K562 (cell line): Measurements from ENCODE around the gene PAIP1. TPM values are rescaled to one million over a fixed set of nuclear protein-coding genes. Genes with fewer than 3 reads are reported as not detected.

Experiments
- CBX3 ChIP-seq, 2 experiments: IDR thresholded peaks; 1 replicate in 1 of 2; 2 replicates in 1 of 2; pipeline ENCODE4 v1.6.1; 2012; ENCODE audit warnings: inconsistent platforms in 2 of 2, low read length in 2 of 2, borderline replicate concordance in 1 of 2, control low read depth in 1 of 2
- CTBP1 ChIP-seq: fragments of 450-650 bp; IDR thresholded peaks from 2 replicates; pipeline ENCODE4 v1.6.1; 2016; ENCODE audit warnings: borderline replicate concordance
- FUS ChIP-seq: fragments of 200-400 bp; formaldehyde crosslinking; optimal IDR thresholded peaks from 2 replicates; pipeline ENCODE3; 2017; ENCODE audit warnings: low read depth, low read length
- GMEB1 ChIP-seq: fragments of 250-450 bp; sonication (Bioruptor Pico); IDR thresholded peaks from 2 replicates; pipeline ENCODE4 v1.4.0; 2020; ENCODE audit warnings: mild to moderate bottlenecking
- GTF2F1 ChIP-seq: IDR thresholded peaks from 2 replicates; pipeline ENCODE4 v1.6.1; 2011; ENCODE audit warnings: low read depth, low read length, improper control_type of control experiment
- HBP1 ChIP-seq: fragments of 450-650 bp; formaldehyde crosslinking; IDR thresholded peaks from 2 replicates; pipeline ENCODE4 v1.4.0; 2022; ENCODE audit warnings: missing genetic modification characterization
- IRF1 ChIP-seq: sonication (generic); formaldehyde crosslinking; IDR thresholded peaks from 2 replicates; pipeline ENCODE4 v1.8.0; 2022; ENCODE audit warnings: missing genetic modification reagents, mild to moderate bottlenecking, borderline replicate concordance
- PHF21A ChIP-seq: fragments of 450-650 bp; IDR thresholded peaks from 2 replicates; pipeline ENCODE4 v1.6.1; 2017; ENCODE audit warnings: low read depth, borderline replicate concordance
- PHTF2 ChIP-seq: fragments of 250-450 bp; sonication (Bioruptor Pico); IDR thresholded peaks from 2 replicates; pipeline ENCODE4 v1.5.0; 2021; ENCODE audit warnings: mild to moderate bottlenecking
- TCF7 ChIP-seq: sonication (generic); IDR thresholded peaks from 2 replicates; pipeline ENCODE4 v1.6.1; 2016; ENCODE audit warnings: antibody characterized with exemption, borderline replicate concordance
- THRAP3 ChIP-seq: fragments of 450-650 bp; IDR thresholded peaks from 2 replicates; pipeline ENCODE4 v1.6.1; 2016; ENCODE audit warnings: mild to moderate bottlenecking, inconsistent platforms, borderline replicate concordance
- ZBTB33 ChIP-seq: sonication (generic); formaldehyde crosslinking; IDR thresholded peaks from 2 replicates; pipeline ENCODE4 v1.8.1; 2023; ENCODE audit warnings: mild to moderate bottlenecking, missing genetic modification reagents
- ZNF282 ChIP-seq: sonication (generic); formaldehyde crosslinking; IDR thresholded peaks from 2 replicates; pipeline ENCODE4 v1.8.1; 2023; ENCODE audit warnings: missing genetic modification reagents
- ZNF347 ChIP-seq: fragments of 450-650 bp; formaldehyde crosslinking; IDR thresholded peaks from 2 replicates; pipeline ENCODE4 v1.4.0; 2020; ENCODE audit warnings: low read depth, mild to moderate bottlenecking, moderate library complexity
- ZNF436 ChIP-seq: fragments of 250-450, 450-650 bp; sonication (Bioruptor Pico); formaldehyde crosslinking; IDR thresholded peaks from 2 replicates; pipeline ENCODE4 v1.7.0; 2020; ENCODE audit warnings: mild to moderate bottlenecking
- ZNF584 ChIP-seq: fragments of 200-800 bp; sonication (Bioruptor generic); IDR thresholded peaks from 2 replicates; pipeline ENCODE4 v1.6.1; 2016; ENCODE audit warnings: low read depth, mild to moderate bottlenecking, missing genetic modification characterization, missing compliant biosample characterization
- ZNF695 ChIP-seq: fragments of 450-650 bp; formaldehyde crosslinking; IDR thresholded peaks from 2 replicates; pipeline ENCODE4 v1.4.0; 2020; ENCODE audit warnings: mild to moderate bottlenecking, moderate library complexity
- polyA plus RNA-seq, 8 experiments: library from polyadenylated mRNA; depleted of rRNA in 4 of 8; stranded (reverse) in 5 of 8; unstranded in 3 of 8; fragments of >200 nt; fragmentation: Nextera tagmentation in 2 of 8; fragmentation: Illumina TruSeq in 1 of 8; extraction: Ambion mirVana in 2 of 8; extraction: Trizol in 1 of 8; gene quantifications; 2 replicates each; pipeline versions ENCODE4 v1.2.1 to v1.2.3, GENCODE V29; 2011 to 2014; ENCODE audit warnings: inconsistent platforms in 1 of 8, missing spikeins in 1 of 8
- total RNA-seq, 7 experiments: library from RNA; depleted of rRNA in 6 of 7; stranded (reverse); fragments of >200 nt in 6 of 7; fragmentation: Illumina TruSeq in 2 of 7; extraction: Trizol in 2 of 7; gene quantifications; 2 replicates each; pipeline versions ENCODE4 v1.2.1 to v1.2.3, GENCODE V29; 2011 to 2021; ENCODE audit warnings: low replicate concordance in 1 of 7
- TF ChIP-seq, protein P1 (sequence below): fragments of 450-650 bp; conservative IDR thresholded peaks from 2 replicates; pipeline ENCODE4 v1.6.1; 2016; ENCODE audit warnings: missing genetic modification characterization, low read depth, mild to moderate bottlenecking, control low read depth, missing compliant biosample characterization
- TF ChIP-seq, protein P2 (sequence below): sonication (generic); formaldehyde crosslinking; IDR thresholded peaks from 2 replicates; pipeline ENCODE4 v1.9.0; 2022; ENCODE audit warnings: mild to moderate bottlenecking, missing genetic modification reagents

PAIP1 gene
- total and polyA plus RNA-seq, 9 of the 15 experiments (the other 6 are each of a cell fraction or from before 2014, with no cell fraction given): 51.7 to 181 (median 102) TPM

GRCh38 chr5:43514816-43515677 is 41.8 kb downstream of the PAIP1 start, which contains the start of gene C5orf34 (continued):
- TF ChIP-seq GMEB1 (CRISPR knock-in tag) (no peak), PHTF2 (CRISPR knock-in tag) (no peak), ZNF282 (no peak), HBP1 (CRISPR knock-in tag) (0 out of 2 replicates have a peak, but pooled peaks have one; percentile 44), IRF1 (CRISPR knock-in tag) (no peak), PHF21A (peak; percentile 99), ZNF347 (CRISPR knock-in tag) (no peak), CTBP1 (no peak), GTF2F1 (peak; percentile 79; the same call in 1 of the 2 replicates), THRAP3 (no peak), ZBTB33 (CRISPR knock-in tag) (no peak), CBX3 (IDR thresholded peaks at IDR 0.05; ENCODE audit: borderline replicate concordance in 1 of 2, low read length in 2 of 2) (peak in 1 of 2 experiments; percentile 59; a peak in 1 of 3 replicates), ZNF695 (CRISPR knock-in tag) (no peak), ZNF584 (CRISPR knock-in tag) (no peak), TCF7 (no peak), FUS (no peak), ZNF436 (no peak)
- TF ChIP-seq, protein P1, sequence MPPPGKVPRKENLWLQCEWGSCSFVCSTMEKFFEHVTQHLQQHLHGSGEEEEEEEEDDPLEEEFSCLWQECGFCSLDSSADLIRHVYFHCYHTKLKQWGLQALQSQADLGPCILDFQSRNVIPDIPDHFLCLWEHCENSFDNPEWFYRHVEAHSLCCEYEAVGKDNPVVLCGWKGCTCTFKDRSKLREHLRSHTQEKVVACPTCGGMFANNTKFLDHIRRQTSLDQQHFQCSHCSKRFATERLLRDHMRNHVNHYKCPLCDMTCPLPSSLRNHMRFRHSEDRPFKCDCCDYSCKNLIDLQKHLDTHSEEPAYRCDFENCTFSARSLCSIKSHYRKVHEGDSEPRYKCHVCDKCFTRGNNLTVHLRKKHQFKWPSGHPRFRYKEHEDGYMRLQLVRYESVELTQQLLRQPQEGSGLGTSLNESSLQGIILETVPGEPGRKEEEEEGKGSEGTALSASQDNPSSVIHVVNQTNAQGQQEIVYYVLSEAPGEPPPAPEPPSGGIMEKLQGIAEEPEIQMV: no peak
- TF ChIP-seq, protein P2, sequence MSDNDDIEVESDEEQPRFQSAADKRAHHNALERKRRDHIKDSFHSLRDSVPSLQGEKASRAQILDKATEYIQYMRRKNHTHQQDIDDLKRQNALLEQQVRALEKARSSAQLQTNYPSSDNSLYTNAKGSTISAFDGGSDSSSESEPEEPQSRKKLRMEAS (CRISPR knock-in tag): no peak
